ENCODE data around the gene AP1M2. TPM values are rescaled to one million over a fixed set of nuclear protein-coding genes. Genes with fewer than 3 reads are reported as not detected.

The AP1M2 gene
- polyA plus RNA-seq, 3 donors = 5.4 to 37.3 TPM; not detected in 1

Other genes starting within 250 kb of the AP1M2 start
- 10 to 100 TPM; 19.6 to 44.3 (median 26.0) TPM for gene ICAM3, start 247.7 kb downstream of the AP1M2 start, polyA plus RNA-seq
- gene TYK2, start 206.7 kb downstream of the AP1M2 start, polyA plus RNA-seq = 100 to 1,000 TPM in 2 of 3 donors, 10 to 100 TPM in 1; 59.0 to 141 (median 106) TPM
- gene CDC37, start 183.8 kb downstream of the AP1M2 start, polyA plus RNA-seq = 100 to 1,000 TPM in 2 of 3 donors, 10 to 100 TPM in 1; 99.7 to 305 (median 272) TPM
- 10 to 100 TPM in 2 of 3 donors, 1 to 10 TPM in 1; 6.4 to 11.9 (median 10.6) TPM for gene PDE4A, start 166.8 kb downstream of the AP1M2 start, polyA plus RNA-seq
- gene KEAP1, start 84.0 kb downstream of the AP1M2 start, polyA plus RNA-seq = 10 to 100 TPM; 26.6 to 50.8 (median 50.0) TPM
- gene S1PR5, start 69.9 kb downstream of the AP1M2 start, polyA plus RNA-seq = under 1 TPM in 2 of 3 donors, not detected in 1; 0.12 to 0.20 TPM
- gene ATG4D, start 43.4 kb downstream of the AP1M2 start, polyA plus RNA-seq = 10 to 100 TPM; 12.0 to 23.0 (median 21.5) TPM
- gene KRI1, start 21.3 kb downstream of the AP1M2 start, polyA plus RNA-seq = 10 to 100 TPM; 14.8 to 17.5 (median 15.2) TPM
- 10 to 100 TPM in 2 of 3 donors, 1 to 10 TPM in 1; 6.3 to 24.3 (median 22.2) TPM for gene CDKN2D, start 18.3 kb downstream of the AP1M2 start, polyA plus RNA-seq
- gene SLC44A2, start 38.2 kb upstream of the AP1M2 start, polyA plus RNA-seq = 10 to 100 TPM; 32.4 to 68.7 (median 62.9) TPM
- 100 to 1,000 TPM in 1 of 3 donors, 10 to 100 TPM in 2; 51.6 to 116 (median 79.9) TPM for gene ILF3, start 67.0 kb upstream of the AP1M2 start, polyA plus RNA-seq
- 10 to 100 TPM; 50.7 to 96.5 (median 59.4) TPM for gene QTRT1, start 114.1 kb upstream of the AP1M2 start, polyA plus RNA-seq
- gene DNM2, start 130.8 kb upstream of the AP1M2 start, polyA plus RNA-seq = 10 to 100 TPM; 56.5 to 81.6 (median 64.2) TPM
- gene TMED1, start 248.9 kb upstream of the AP1M2 start, polyA plus RNA-seq = 10 to 100 TPM; 27.9 to 40.1 (median 36.5) TPM